CD4-positive, alpha-beta T cell (primary cell): ENCODE data around the gene MXRA5. TPM values are rescaled to one million over a fixed set of nuclear protein-coding genes. Genes with fewer than 3 reads are reported as not detected.

ENCODE experiments used
- ATAC-seq: fragments of 200-7000 bp; cut with Tn5 transposase; one replicate; pipeline ENCODE4 v1.10.0; 2022; ENCODE audit warnings: mild to moderate bottlenecking; ENCODE audit not compliant: poor library complexity
- CTCF ChIA-PET: fragments of 350-600 bp; sonication (Branson Sonifier 250); formaldehyde crosslinking; loops from one replicate; lab custom pipeline; 2021; ENCODE audit warnings: antibody characterized with exemption, inconsistent platforms; lab: Charles Lee
- POLR2A ChIA-PET: fragments of 350-600 bp; sonication (Branson Sonifier 250); formaldehyde crosslinking; loops from one replicate; lab custom pipeline; 2021; ENCODE audit warnings: antibody characterized with exemption, inconsistent platforms; lab: Charles Lee
- DNase-seq, 14 experiments: peaks; one replicate each; pipeline ENCODE4 v3.0.0-alpha.2; 2013 to 2020; ENCODE audit warnings: mixed read lengths in 2 of 14
- H3K27ac ChIP-seq, 2 donors: one replicate each; pipeline versions ENCODE4 v1.5.1 to v1.7.0; 2013; ENCODE audit warnings: low read length in 2 of 2, low read depth in 1 of 2, mild to moderate bottlenecking in 1 of 2
- H3K27me3 ChIP-seq, 2 experiments: 1 replicate in 1 of 2; 2 replicates in 1 of 2; pipeline versions ENCODE4 v1.6.1 to v1.7.0; 2013; ENCODE audit warnings: low read length in 2 of 2, control low read depth in 1 of 2, mild to moderate bottlenecking in 1 of 2, moderate library complexity in 1 of 2; ENCODE audit not compliant: insufficient read depth in 2 of 2, control insufficient read depth in 1 of 2
- H3K36me3 ChIP-seq: one replicate; pipeline ENCODE4 v1.6.1; 2013; ENCODE audit warnings: low read length, control low read depth; ENCODE audit not compliant: insufficient read depth
- H3K4me1 ChIP-seq: one replicate; pipeline ENCODE4 v1.6.1; 2013; ENCODE audit warnings: low read length, control low read depth; ENCODE audit not compliant: insufficient read depth
- H3K4me3 ChIP-seq: one replicate; pipeline ENCODE4 v1.5.1; 2013; ENCODE audit warnings: mild to moderate bottlenecking, low read length, moderate library complexity
- H3K9me3 ChIP-seq, 2 experiments: 1 replicate in 1 of 2; 2 replicates in 1 of 2; pipeline versions ENCODE4 v1.6.1 to v1.7.0; 2013; ENCODE audit warnings: low read length in 2 of 2, mild to moderate bottlenecking in 2 of 2, control low read depth in 1 of 2, moderate library complexity in 1 of 2; ENCODE audit not compliant: control insufficient read depth in 1 of 2, insufficient read depth in 1 of 2
- H3K27ac Mint-ChIP-seq: one replicate; pipeline ENCODE4 v1.8.0; 2020; ENCODE audit warnings: mixed read lengths
- H3K27me3 Mint-ChIP-seq: one replicate; pipeline ENCODE4 v1.8.0; 2021; ENCODE audit warnings: mixed read lengths
- H3K36me3 Mint-ChIP-seq: one replicate; pipeline ENCODE4 v1.8.0; 2021; ENCODE audit warnings: low read depth, mixed read lengths
- H3K4me1 Mint-ChIP-seq: one replicate; pipeline ENCODE4 v1.8.0; 2021; ENCODE audit warnings: low read depth, mixed read lengths
- H3K4me3 Mint-ChIP-seq: one replicate; pipeline ENCODE4 v1.8.0; 2020; ENCODE audit warnings: mild to moderate bottlenecking, mixed read lengths
- H3K9me3 Mint-ChIP-seq: one replicate; pipeline ENCODE4 v1.8.0; 2020; ENCODE audit warnings: mixed read lengths
- CTCF ChIP-seq: fragments of 200-600 bp; IDR thresholded peaks from one replicate; pipeline ENCODE4 v1.8.0; 2022; ENCODE audit warnings: antibody characterized with exemption, mild to moderate bottlenecking
- intact Hi-C, 2 experiments: fragments of 100-400 bp; cut with DNase I in 1 of 2; cut with micrococcal nuclease in 1 of 2; formaldehyde crosslinking; loops; one replicate each; pipeline versions ENCODE4 v1.15.1 to v1.9.0; 2023 to 2025; cut with DNase I, micrococcal nuclease
- total RNA-seq, 174 experiments: library from RNA in 2 of 174; stranded (reverse) in 2 of 174; gene quantifications; one replicate each; pipeline ENCODE4 v1.2.3 and lab custom pipeline; 2021 to 2026

The MXRA5 gene
- total RNA-seq, 2 experiments from 2014 or later = not detected

GRCh38 chrX:3263681-3264126 lies 82.7 kb downstream of the MXRA5 start:
- CTCF ChIA-PET = no interaction called here
- no peak overlapping the region for H3K4me3 Mint-ChIP-seq
- H3K9me3 ChIP-seq = no peaks in the 10 kb centered on the region
- H3K9me3 Mint-ChIP-seq = peaks cover 2% of the 10 kb centered on the region
- POLR2A ChIA-PET = no interaction called here
- no peaks in the 10 kb centered on the region for H3K4me1 Mint-ChIP-seq
- H3K27ac ChIP-seq = no peak overlapping the region
- ATAC-seq (no peak), DNase-seq (no peak)
- H3K27ac Mint-ChIP-seq = no peak overlapping the region
- no peaks in the 10 kb centered on the region for H3K27me3 Mint-ChIP-seq
- TF ChIP-seq CTCF = no peak
- H3K4me3 ChIP-seq = no peak overlapping the region
- intact Hi-C loops = no loop called here
- peaks cover 4% of the 10 kb centered on the region for H3K36me3 Mint-ChIP-seq
- no peaks in the 10 kb centered on the region for H3K36me3 ChIP-seq
- no peaks in the 10 kb centered on the region for H3K4me1 ChIP-seq
- H3K27me3 ChIP-seq = no peaks in the 10 kb centered on the region

- Mint-ChIP-seq H3K27me3 (no peaks in the 10 kb centered on the region), H3K36me3 (peaks cover 4% of the 10 kb centered on the region), H3K4me3 (no peak overlapping the region), H3K4me1 (no peaks in the 10 kb centered on the region), H3K27ac (no peak overlapping the region), H3K9me3 (peaks cover 2% of the 10 kb centered on the region)
- Histone ChIP-seq H3K9me3 (no peaks in the 10 kb centered on the region), H3K27ac (no peak overlapping the region), H3K4me1 (no peaks in the 10 kb centered on the region), H3K36me3 (no peaks in the 10 kb centered on the region), H3K27me3 (no peaks in the 10 kb centered on the region), H3K4me3 (no peak overlapping the region)
- CTCF ChIA-PET = no interaction called here
- POLR2A ChIA-PET = no interaction called here
- DNase-seq (no peak), ATAC-seq (no peak)
- TF ChIP-seq CTCF = no peak
- intact Hi-C loops = no loop called here
Observed at GRCh38 chrX:3262901-3263300, 83.6 kb downstream of the MXRA5 start.
